CD4-positive, alpha-beta T cell treated with Interleukin-2 at 100 ng/mL for 4 hours (primary cell): ENCODE measurements around the gene LRRC34.
A peak's percentile ranks its signal among the peaks of the same experiment; 100 is the strongest.

ENCODE experiments used
- DNase-seq: peaks from one replicate; pipeline ENCODE4 v3.0.0-alpha.2; 2020; ENCODE audit warnings: low spot score

The LRRC34 gene

DNA sequence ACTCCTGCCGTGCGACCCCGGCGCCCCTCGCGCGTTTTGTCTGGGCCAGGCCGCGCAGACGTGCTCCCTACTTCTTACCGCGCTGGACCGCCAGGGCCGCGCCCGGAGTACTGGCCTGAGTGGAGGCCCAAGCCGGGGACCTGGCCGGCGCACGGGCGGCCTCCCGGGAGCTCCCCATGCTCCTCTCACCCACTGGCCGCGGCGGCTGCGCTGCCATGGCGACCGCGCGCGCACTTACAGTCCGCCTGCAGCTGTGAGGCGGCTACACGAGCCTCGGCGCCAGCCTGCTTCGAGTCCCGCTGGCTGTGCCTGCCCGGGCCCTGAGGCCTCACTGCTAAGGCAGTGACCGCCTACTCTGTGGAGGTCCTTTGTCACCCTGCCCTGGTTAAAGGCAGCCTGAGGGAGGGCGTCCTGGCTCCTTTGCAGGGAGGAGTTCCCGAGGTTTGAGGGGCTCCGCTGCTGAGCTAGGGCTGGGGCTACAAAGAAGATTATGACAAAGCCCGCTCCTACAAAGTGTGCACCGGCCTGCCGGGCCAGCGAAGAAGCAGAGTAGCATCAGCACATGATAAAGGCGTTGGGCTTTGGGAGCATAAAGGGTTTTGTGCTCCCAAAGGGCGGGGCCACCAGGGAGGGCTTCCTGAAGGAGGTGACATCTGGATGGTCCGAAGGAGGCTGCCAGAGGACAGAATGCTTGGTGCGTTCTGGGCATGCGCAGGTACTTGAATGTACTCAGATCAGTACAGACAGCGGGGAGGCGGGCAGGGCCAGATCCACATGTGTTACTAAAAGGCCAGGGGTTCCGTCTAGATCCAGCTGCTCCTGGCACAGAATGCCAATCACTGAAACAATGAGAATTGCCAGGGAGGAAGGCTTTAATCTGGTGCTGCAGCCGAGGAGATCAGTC is at the start of gene LRRC34, which contains the start of gene LRRIQ4:
Gene LRRC34, minus strand, starts transcription at position 573 of the 904 bp plus-strand sequence. Its CDS starts 356 bp downstream, at position 217.
Gene LRRIQ4, plus strand, starts transcription at position 539 of the 904 bp plus-strand sequence. CDS start 9,052 bp downstream, outside the sequence.
- DNase-seq: peak; percentile 72

- no peak for DNase-seq
Observed at GRCh38 chr3:169861871-169862270, 49.2 kb upstream of the LRRC34 start.

GRCh38 chr3:169857811-169858210 is 45.1 kb upstream of the LRRC34 start:
- no peak for DNase-seq

GRCh38 chr3:169855514-169855913 is 42.8 kb upstream of the LRRC34 start:
- DNase-seq: no peak

DNA sequence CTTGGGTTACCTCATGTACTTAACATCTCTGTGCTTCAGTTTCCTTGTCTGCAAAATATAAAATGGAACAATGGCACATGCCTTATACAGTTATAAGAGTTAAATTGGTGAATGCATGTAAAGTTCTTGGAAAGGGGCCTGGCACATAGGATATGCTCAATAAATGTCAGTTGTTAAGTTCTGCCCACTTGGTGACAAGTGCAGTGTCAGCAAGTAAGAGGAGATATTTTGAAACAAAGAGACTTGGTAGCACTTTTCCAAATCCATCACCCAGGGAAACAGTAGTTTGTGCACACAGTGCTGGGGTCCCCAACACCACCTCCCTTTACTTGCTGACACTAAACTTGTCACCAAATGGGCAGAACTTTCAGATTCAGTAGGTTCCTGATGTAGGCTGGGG is 37.9 kb upstream of the LRRC34 start:
- no peak for DNase-seq

DNA sequence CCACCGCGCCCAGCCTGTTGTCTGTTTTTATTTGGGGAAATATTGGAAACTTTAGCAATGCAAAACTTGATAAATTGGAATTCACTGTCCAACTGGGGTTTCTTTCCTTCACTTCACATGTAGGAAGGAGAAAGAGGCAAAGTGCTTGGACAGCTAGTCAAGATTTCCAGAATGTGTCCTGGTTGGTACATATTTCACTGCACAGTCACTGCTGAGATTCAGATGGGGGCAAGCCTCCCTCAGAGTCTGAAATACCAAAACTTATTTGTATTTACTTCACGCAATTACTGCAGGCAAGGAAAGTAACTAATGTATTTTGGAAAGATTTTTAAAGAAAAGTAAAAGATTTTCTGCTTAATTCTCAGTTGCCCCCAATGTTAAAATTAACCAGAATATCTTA is 36.0 kb upstream of the LRRC34 start:
- DNase-seq: no peak

- DNase-seq: no peak
Observed at GRCh38 chr3:169847896-169848295, 35.2 kb upstream of the LRRC34 start.

- no peak for DNase-seq
Observed at GRCh38 chr3:169846458-169847193, 33.9 kb upstream of the LRRC34 start.

DNA sequence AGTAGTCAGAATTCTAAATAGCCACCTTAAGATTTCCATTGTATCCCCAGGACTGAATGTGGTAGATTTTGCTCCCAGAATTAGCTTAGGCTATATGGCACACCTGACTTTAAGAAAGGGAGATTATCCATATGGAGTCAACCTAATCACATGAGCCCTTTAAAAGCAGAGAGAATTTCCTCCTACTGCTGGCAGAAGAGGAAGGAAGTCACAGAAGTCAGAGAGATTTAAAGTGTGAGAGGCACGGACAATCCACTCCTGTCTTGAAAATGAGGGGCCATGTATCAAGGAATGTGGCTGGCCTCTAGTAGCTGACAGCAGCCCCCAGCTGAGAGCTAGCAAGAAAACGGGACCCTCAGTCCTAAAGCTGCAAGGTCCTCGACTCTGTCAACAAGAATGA is 30.3 kb upstream of the LRRC34 start:
- DNase-seq: no peak

- no peak for DNase-seq
Observed at GRCh38 chr3:169841171-169841570, 28.5 kb upstream of the LRRC34 start.

GRCh38 chr3:169838511-169839030 is 25.9 kb upstream of the LRRC34 start:
- no peak for DNase-seq

GRCh38 chr3:169836942-169837275 is 24.2 kb upstream of the LRRC34 start:
- DNase-seq: no peak

DNA sequence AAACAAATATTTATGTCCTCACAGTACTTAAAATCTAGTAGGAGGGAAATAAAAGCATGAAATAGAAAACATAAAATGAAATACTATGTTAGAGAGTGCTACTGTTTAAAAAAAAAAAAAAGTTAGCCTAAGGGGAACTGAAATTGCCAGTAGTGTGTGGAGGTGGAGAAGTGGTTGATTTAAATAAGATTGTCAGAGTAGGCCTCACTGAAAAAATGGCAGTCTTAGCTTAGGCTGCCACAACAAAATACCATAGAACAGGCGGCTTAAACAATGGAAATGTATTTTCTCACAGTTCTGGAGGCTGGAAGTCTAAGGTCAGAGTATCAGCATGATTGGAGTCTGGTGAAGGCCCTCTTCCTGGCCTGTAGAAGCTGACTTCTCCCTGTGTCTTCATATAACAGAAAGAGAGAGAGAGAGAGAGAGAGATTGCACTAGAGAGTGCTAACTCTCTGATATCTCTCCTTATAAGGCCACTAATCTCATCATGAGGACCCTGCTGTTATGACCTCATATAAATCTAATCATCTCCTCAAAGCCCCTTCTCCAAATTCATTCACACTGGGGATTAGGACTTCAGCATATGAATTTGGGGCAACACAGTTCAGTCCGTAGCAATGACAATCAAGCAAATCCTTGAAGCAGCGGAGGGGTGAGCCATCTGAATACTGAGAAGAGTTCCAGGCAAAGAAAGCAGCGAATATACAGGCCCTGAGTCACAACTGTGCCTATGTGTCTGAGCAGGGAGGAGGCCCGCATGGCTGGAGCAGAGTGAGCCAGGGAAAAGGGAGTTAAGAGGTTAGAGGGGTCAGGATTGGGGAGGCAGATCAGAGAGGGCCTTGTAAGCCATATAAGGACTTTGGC is 23.6 kb upstream of the LRRC34 start:
- no peak for DNase-seq

DNA sequence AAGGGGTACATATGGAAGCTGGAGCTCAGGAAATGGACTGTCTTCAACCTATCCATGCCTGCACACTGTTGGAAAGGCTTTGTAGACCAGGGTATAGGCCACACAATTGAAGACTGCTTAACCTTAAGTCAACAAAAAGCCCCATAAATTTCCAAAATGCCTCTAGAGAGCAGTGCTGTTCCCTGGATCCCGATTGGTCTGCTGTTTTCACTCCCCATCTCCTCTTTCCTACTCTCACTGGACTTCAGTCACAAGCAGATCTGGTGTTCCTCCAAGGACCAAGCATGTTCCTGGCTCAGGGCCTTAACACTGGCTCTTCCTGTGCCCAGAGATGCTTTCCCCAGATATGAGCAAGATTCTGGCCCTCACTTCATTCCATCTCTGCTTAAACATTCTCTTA is 22.8 kb upstream of the LRRC34 start:
- no peak for DNase-seq

DNA sequence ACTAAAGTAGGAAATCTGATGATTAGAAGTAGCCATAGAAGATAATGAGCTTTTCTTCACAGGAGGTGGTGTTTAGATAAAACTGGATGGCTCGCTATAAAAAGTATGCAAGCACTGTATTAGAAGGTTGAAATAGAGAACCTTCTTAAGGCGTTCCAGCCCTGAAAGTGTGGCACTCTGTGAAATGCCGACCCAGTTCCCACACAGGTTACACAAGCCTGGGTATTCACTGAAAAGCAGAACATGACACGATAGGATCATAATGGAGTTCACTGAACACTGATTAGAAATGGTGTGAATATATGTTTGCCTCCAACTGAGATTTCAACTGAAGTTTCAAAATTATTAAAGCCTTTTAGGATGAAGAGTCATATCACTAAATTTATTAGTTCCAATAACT is 15.0 kb upstream of the LRRC34 start:
- DNase-seq: no peak

- no peak for DNase-seq
Observed at GRCh38 chr3:169825316-169825715, 12.6 kb upstream of the LRRC34 start.

DNA sequence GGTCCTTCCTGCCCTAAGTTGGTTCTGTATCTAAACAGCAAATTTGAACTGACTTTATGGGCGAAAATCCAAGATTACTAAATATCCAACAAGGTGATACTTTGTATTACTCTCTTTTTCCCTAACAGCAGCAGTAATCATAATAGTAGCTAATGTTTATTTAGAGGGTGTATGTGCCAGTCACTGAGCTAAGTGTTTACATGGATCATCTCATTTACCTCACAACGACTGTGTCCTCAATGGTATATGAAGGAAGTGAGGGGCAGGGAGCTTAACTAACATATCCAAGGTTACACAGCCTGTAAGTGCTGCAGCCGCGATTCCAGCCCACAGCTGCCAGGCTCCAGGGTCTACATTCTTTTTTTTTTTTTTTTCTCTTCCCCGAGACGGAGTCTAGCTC is 10.3 kb upstream of the LRRC34 start:
- DNase-seq: no peak

GRCh38 chr3:169822540-169822939 is 9.8 kb upstream of the LRRC34 start:
- DNase-seq: no peak

DNA sequence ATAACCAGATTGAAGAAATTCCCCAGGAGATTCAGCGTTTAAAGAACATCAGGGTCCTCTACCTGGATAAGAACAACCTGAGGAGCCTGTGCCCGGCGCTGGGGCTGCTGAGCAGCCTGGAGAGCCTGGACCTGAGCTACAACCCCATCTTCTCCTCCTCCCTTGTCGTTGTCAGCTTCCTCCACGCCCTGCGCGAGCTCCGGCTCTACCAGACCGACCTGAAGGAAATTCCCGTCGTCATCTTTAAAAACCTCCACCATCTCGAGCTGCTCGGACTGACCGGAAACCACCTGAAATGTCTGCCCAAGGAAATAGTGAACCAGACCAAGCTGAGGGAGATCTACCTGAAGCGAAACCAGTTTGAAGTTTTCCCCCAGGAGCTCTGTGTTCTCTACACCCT is 9.4 kb upstream of the LRRC34 start:
- DNase-seq: no peak

DNA sequence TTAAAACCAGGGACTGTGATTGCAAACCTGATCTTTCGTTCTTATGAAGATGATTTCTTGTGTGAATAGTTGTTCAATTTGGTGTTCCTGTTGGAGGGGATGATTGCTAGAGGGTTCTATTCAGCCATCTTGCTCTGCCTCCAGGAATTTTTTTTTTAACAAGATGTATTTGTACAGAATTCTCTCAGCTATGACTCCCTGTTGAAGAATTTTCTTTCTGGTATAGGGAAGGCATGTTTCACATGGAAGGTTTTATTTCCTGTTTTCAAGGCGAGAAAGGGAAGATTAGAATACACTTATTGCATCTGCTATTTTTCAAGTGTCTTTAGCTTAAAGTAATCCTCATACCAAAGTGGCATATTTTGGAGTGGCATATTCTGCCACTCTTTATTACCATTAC is 5.6 kb upstream of the LRRC34 start:
- DNase-seq: no peak

GRCh38 chr3:169815590-169816150 is 3.0 kb upstream of the LRRC34 start:
- DNase-seq: no peak
